Progenitor cell of endocrine pancreas (in vitro differentiated cells): ENCODE measurements around the gene OR2V1. TPM values are rescaled to one million over a fixed set of nuclear protein-coding genes. Genes with fewer than 3 reads are reported as not detected.
"Not testable (repeated sequence)": the region's sequence is repeated elsewhere in the genome, so short reads cannot be mapped to it uniquely, and the experiment has no call there.

ENCODE experiments used
- DNase-seq: peaks from one replicate; pipeline ENCODE4 v3.0.0; 2021; ENCODE audit warnings: low spot score; ENCODE audit not compliant: unreplicated experiment
- H3K27ac Mint-ChIP-seq: 2 replicates; pipeline ENCODE4 v1.8.0; 2021; ENCODE audit warnings: mild to moderate bottlenecking, moderate library complexity, mixed read lengths
- H3K27me3 Mint-ChIP-seq: 2 replicates; pipeline ENCODE4 v1.8.0; 2021; ENCODE audit warnings: mixed read lengths
- H3K36me3 Mint-ChIP-seq: 2 replicates; pipeline ENCODE4 v1.8.0; 2022; ENCODE audit warnings: mixed read lengths; ENCODE audit not compliant: insufficient read depth
- H3K4me1 Mint-ChIP-seq: 2 replicates; pipeline ENCODE4 v1.8.0; 2021; ENCODE audit warnings: low read depth, mixed read lengths
- H3K4me3 Mint-ChIP-seq: 2 replicates; pipeline ENCODE4 v1.8.0; 2021; ENCODE audit warnings: low read depth, mild to moderate bottlenecking, moderate library complexity, mixed read lengths
- H3K9me3 Mint-ChIP-seq: 2 replicates; pipeline ENCODE4 v1.8.0; 2021; ENCODE audit warnings: low read depth, mixed read lengths
- CTCF ChIP-seq: fragments of 200-600 bp; sonication (generic); IDR thresholded peaks from one replicate; pipeline ENCODE4 v1.5.0; 2021; ENCODE audit warnings: antibody characterized with exemption, mild to moderate bottlenecking; ENCODE audit not compliant: unreplicated experiment
- long read RNA-seq: library from polyadenylated mRNA; unstranded; transcript quantifications from one replicate; pipeline ENCODE4 v2.0.0, GENCODE V29; 2020
- total RNA-seq: library from RNA; stranded (reverse); gene quantifications from 2 replicates; pipeline ENCODE4 v1.2.1, GENCODE V29; 2021

The OR2V1 gene, protein sequence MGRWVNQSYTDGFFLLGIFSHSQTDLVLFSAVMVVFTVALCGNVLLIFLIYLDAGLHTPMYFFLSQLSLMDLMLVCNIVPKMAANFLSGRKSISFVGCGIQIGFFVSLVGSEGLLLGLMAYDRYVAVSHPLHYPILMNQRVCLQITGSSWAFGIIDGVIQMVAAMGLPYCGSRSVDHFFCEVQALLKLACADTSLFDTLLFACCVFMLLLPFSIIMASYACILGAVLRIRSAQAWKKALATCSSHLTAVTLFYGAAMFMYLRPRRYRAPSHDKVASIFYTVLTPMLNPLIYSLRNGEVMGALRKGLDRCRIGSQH
- not detected in 2 replicates for total RNA-seq
- long read RNA-seq = 0 reads

DNA sequence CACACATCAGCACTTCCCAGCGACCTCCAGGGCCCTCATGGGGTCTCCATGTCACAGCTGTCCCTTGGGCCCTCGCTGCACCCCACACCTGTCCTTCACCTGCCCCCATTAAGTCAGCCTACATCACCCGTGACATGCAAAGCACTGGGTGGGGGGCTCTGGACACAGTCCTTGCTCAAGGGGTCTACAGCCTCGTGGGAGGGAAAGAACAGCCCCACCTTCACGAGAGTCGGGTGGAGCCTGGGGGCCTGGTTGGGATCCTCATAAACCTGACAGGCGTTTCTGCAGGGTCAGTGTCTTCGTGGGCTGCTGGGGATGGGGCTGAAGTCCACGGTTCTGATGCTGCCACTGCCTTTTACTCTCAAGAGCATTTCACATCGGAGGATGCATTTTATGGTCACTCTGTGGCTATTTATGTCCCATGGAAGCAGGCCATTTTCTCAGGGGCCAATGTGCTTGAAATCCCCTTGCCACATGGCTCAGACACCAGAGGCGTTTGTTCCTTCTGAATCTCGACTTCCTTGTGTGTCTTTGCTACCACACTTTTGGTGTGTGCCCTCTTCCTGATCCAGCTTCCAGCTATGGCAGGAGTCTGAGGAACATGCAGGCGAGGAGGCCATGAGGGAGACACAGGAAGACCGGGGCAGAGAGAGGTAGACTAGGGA is at the start of gene OR2V1:
OR2V1 (minus strand) TSS at position 338 of the 665 bp plus-strand sequence. CDS start 5,865 bp downstream, outside the sequence.
- no peak for TF ChIP-seq CTCF
- Mint-ChIP-seq H3K27me3 (peaks cover 81% of the 10 kb centered on the region), H3K27ac (no peak within 1 kb of the TSS), H3K4me1 (no peaks in the 10 kb centered on the region), H3K4me3 (no peak within 1 kb of the TSS), H3K36me3 (no peaks in the 10 kb centered on the region), H3K9me3 (no peaks in the 10 kb centered on the region)
- no peak for DNase-seq

DNA sequence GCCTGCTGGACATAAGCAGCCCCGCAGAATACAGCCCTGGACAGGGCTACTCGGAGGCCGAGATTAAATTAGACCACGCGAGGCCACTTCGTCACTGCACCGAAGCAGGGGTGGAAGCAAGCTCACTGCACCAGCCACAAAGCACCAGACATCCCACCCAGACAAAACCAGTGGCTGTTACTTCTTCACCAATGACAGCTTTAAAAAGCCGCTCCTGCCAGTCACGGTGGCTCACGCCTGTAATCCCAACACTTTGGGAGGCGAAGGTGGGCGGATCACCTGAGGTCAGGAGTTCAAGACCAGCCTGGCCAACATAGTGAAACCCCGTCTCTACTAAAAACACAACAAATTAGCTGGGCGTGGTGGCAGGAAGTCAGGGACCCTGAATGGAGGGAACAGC is 46.6 kb upstream of the OR2V1 start:
- H3K27me3 Mint-ChIP-seq = peaks cover 48% of the 10 kb centered on the region
- not testable (repeated sequence) for H3K36me3 Mint-ChIP-seq, DNase-seq, H3K9me3 Mint-ChIP-seq, H3K27ac Mint-ChIP-seq, H3K4me3 Mint-ChIP-seq
- H3K4me1 Mint-ChIP-seq = peaks cover 14% of the 10 kb centered on the region

DNA sequence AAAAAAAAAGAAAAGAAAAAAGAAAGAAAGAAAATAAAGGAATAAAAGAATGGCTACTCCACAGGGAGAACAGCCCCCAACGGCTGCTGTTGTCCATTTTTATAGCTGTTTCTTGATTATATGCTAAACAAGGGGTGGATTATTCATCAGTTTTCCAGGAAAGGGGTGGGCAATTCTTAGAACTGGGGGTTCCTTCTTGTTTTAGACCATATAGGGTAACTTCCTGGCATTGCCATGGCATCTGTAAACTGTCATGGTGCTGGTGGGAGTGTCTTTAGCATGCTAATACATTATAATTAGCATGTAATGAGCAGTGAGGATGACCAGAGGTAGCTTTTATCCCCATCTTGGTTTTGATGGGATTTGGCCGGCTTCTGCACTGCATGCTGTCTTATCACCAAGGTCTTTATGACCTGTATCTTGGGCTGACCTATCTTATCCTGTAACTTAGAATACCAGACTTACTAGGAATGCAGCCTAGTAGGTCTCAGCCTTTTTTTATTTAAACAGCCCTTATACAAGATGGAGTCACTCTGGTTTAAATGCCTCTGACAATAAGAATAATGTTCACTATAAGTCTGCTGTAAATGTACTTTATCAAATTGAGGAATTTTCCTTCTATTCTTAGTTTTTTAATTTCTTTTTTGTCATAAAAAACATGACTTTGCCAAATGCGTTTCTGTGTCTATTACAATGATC is 45.4 kb upstream of the OR2V1 start:
- Mint-ChIP-seq H3K27me3 (peaks cover 53% of the 10 kb centered on the region), H3K4me1 (peaks cover 14% of the 10 kb centered on the region), H3K27ac (no peak overlapping the region), H3K36me3 (no peaks in the 10 kb centered on the region), H3K9me3 (no peaks in the 10 kb centered on the region), H3K4me3 (no peak overlapping the region)
- no peak for TF ChIP-seq CTCF
- DNase-seq = no peak

- peak overlapping the region; percentile 7 for H3K4me3 Mint-ChIP-seq
- H3K4me1 Mint-ChIP-seq = peaks cover 14% of the 10 kb centered on the region
- H3K27me3 Mint-ChIP-seq = peaks cover 78% of the 10 kb centered on the region
- DNase-seq = no peak
- no peaks in the 10 kb centered on the region for H3K36me3 Mint-ChIP-seq
- no peaks in the 10 kb centered on the region for H3K9me3 Mint-ChIP-seq
- H3K27ac Mint-ChIP-seq = peak overlapping the region; percentile 47
- TF ChIP-seq CTCF = peak; percentile 6
Measured at GRCh38 chr5:181173420-181174342, 42.7 kb upstream of the OR2V1 start.

DNA sequence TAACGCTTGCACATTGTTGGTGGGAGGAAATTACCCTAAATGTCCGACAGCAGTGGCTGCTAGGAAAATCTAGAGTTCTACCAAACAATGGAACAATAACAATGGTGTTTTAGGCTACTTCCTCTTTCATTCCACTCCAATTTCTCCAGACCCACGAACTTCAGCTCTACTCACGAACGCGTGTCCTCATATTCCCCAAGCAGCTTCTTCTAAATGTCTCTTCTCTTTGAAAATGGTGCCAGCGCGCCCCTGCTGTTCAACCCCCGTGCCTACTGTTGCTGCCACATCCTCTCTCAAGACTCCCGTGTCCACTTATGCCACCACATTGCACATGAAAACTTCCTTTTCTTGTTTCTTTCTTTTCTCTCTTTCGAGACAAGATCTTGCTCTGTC is 42.1 kb upstream of the OR2V1 start:
- DNase-seq = no peak
- TF ChIP-seq CTCF = peak; percentile 28
- H3K27ac Mint-ChIP-seq = peak overlapping the region; percentile 47
- no peaks in the 10 kb centered on the region for H3K36me3 Mint-ChIP-seq
- H3K27me3 Mint-ChIP-seq = peaks cover 81% of the 10 kb centered on the region
- peak overlapping the region; percentile 7 for H3K4me3 Mint-ChIP-seq
- no peaks in the 10 kb centered on the region for H3K9me3 Mint-ChIP-seq
- peaks cover 13% of the 10 kb centered on the region for H3K4me1 Mint-ChIP-seq
